HEK293T (cell line): ENCODE measurements around the gene TPH1.

ENCODE experiments used
- CTCF ChIA-PET: fragments of 350-600 bp; formaldehyde crosslinking; extraction: SDS; loops from one replicate; lab custom pipeline; 2021; ENCODE audit warnings: antibody characterized with exemption, inconsistent platforms; lab: Yijun Ruan, JAX
- POLR2A ChIA-PET: fragments of 350-600 bp; formaldehyde crosslinking; extraction: SDS; loops from one replicate; lab custom pipeline; 2020; ENCODE audit warnings: antibody characterized with exemption, inconsistent platforms; lab: Yijun Ruan, JAX
- DNase-seq: peaks from one replicate; pipeline ENCODE4 v3.0.0; 2012; ENCODE audit warnings: mixed read lengths; ENCODE audit errors: extremely low spot score
- ARNT ChIP-seq: fragments of 450-650 bp; IDR thresholded peaks from 2 replicates; pipeline ENCODE4 v1.6.1; 2017; ENCODE audit warnings: mild to moderate bottlenecking
- BHLHE40 ChIP-seq: fragments of 450-650 bp; IDR thresholded peaks from 2 replicates; pipeline ENCODE4 v1.6.1; 2016; ENCODE audit warnings: mild to moderate bottlenecking, moderate library complexity, borderline replicate concordance
- CTBP1 ChIP-seq: fragments of 450-650 bp; IDR thresholded peaks from 2 replicates; pipeline ENCODE4 v1.6.1; 2016; ENCODE audit warnings: borderline replicate concordance
- ELF4 ChIP-seq: fragments of 450-650 bp; IDR thresholded peaks from 2 replicates; pipeline ENCODE4 v1.6.1; 2017; ENCODE audit warnings: antibody characterized with exemption
- FOXA1 ChIP-seq: fragments of 450-650 bp; IDR thresholded peaks from 2 replicates; pipeline ENCODE4 v1.6.1; 2016; ENCODE audit warnings: mild to moderate bottlenecking
- FOXK2 ChIP-seq: fragments of 450-650 bp; IDR thresholded peaks from 2 replicates; pipeline ENCODE4 v1.6.1; 2016; ENCODE audit warnings: mild to moderate bottlenecking
- FOXM1 ChIP-seq: fragments of 450-650 bp; IDR thresholded peaks from 2 replicates; pipeline ENCODE4 v1.6.1; 2017; ENCODE audit warnings: mild to moderate bottlenecking, borderline replicate concordance
- HDGF ChIP-seq: fragments of 450-650 bp; IDR thresholded peaks from 2 replicates; pipeline ENCODE4 v1.6.1; 2017; ENCODE audit warnings: antibody characterized with exemption, borderline replicate concordance
- L3MBTL2 ChIP-seq: fragments of 450-650 bp; conservative IDR thresholded peaks from 2 replicates; pipeline ENCODE4 v1.6.1; 2016; ENCODE audit warnings: mild to moderate bottlenecking
- LEF1 ChIP-seq: fragments of 450-650 bp; IDR thresholded peaks from 2 replicates; pipeline ENCODE4 v1.6.1; 2017; ENCODE audit warnings: mild to moderate bottlenecking, borderline replicate concordance
- NFRKB ChIP-seq: fragments of 450-650 bp; IDR thresholded peaks from 2 replicates; pipeline ENCODE4 v1.6.1; 2016; ENCODE audit warnings: mild to moderate bottlenecking, moderate library complexity
- SP1 ChIP-seq: fragments of 450-650 bp; IDR thresholded peaks from 2 replicates; pipeline ENCODE4 v1.6.1; 2017
- SUZ12 ChIP-seq: fragments of 450-650 bp; IDR thresholded peaks from 2 replicates; pipeline ENCODE4 v1.6.1; 2016; ENCODE audit warnings: mild to moderate bottlenecking
- TARDBP ChIP-seq: fragments of 450-650 bp; IDR thresholded peaks from 2 replicates; pipeline ENCODE4 v1.6.1; 2016
- ZNF384 ChIP-seq: fragments of 450-650 bp; IDR thresholded peaks from 2 replicates; pipeline ENCODE4 v1.6.1; 2016
- TF ChIP-seq, protein P1 (sequence below): fragments of 450-650 bp; IDR thresholded peaks from 2 replicates; pipeline ENCODE4 v1.6.1; 2016

The TPH1 gene

DNA sequence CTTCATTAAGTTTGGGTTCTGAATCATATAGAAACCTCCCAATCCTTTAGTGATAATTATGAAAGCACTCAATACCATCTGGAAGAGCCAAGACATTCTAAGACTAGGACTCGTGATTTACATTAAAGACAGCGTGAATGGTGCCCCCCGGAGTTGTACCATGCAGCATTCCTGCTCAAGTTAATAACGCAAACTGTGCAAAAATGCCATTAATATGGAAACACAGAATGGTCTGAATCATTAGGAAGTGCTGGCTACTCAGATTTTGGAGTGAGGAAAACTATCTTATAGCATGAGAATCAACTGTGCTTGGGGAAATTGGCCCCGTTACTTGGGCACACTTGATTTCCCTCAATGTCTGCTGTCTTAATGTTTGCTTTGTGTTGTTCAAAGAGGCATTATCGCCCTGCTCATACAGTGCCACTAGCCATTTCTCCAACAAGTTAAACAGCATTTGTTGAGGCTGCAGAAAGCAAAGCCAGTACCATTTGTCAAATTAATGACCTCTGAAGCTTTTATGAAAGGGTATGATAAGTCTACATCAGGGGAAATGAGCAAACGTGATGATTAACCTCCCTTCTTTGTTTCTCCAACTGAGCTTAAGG, 18.5 kb upstream of the TPH1 start:
- TF ChIP-seq L3MBTL2: no peak
- no peak for TF ChIP-seq LEF1
- no peak for TF ChIP-seq TARDBP
- TF ChIP-seq SP1: no peak
- no peak for TF ChIP-seq ARNT
- TF ChIP-seq HDGF: no peak
- no peak for TF ChIP-seq ELF4
- TF ChIP-seq FOXM1: no peak
- TF ChIP-seq, protein P1, sequence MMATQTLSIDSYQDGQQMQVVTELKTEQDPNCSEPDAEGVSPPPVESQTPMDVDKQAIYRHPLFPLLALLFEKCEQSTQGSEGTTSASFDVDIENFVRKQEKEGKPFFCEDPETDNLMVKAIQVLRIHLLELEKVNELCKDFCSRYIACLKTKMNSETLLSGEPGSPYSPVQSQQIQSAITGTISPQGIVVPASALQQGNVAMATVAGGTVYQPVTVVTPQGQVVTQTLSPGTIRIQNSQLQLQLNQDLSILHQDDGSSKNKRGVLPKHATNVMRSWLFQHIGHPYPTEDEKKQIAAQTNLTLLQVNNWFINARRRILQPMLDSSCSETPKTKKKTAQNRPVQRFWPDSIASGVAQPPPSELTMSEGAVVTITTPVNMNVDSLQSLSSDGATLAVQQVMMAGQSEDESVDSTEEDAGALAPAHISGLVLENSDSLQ: no peak
- no peak for TF ChIP-seq CTBP1
- TF ChIP-seq NFRKB: no peak
- TF ChIP-seq BHLHE40: no peak
- TF ChIP-seq SUZ12: no peak
- no peak for TF ChIP-seq ZNF384
- TF ChIP-seq FOXK2: no peak
- no peak for TF ChIP-seq FOXA1
- ChIA-PET POLR2A (no interaction called here), CTCF (no interaction called here)
- DNase-seq: no peak

GRCh38 chr11:18063862-18064434, 17.9 kb upstream of the TPH1 start:
- POLR2A ChIA-PET: interaction anchor here (1.0 kb wide), 1 partner anchor 50 kb away, joined by 3 read pairs; no protein-coding TSS in a partner anchor
- CTCF ChIA-PET: no interaction called here

GRCh38 chr11:18063125-18063524, 17.1 kb upstream of the TPH1 start:
- no peak for DNase-seq
- no peak for TF ChIP-seq SUZ12
- TF ChIP-seq CTBP1: no peak
- TF ChIP-seq FOXM1: no peak
- TF ChIP-seq ELF4: no peak
- no peak for TF ChIP-seq SP1
- TF ChIP-seq, protein P1: no peak
- no peak for TF ChIP-seq FOXK2
- TF ChIP-seq NFRKB: no peak
- TF ChIP-seq ZNF384: no peak
- no peak for TF ChIP-seq LEF1
- no peak for TF ChIP-seq HDGF
- no peak for TF ChIP-seq FOXA1
- TF ChIP-seq BHLHE40: no peak
- TF ChIP-seq L3MBTL2: no peak
- TF ChIP-seq ARNT: no peak
- TF ChIP-seq TARDBP: no peak
- ChIA-PET POLR2A (interaction anchor here (1.0 kb wide), 1 partner anchor 49 kb away, joined by 3 read pairs; no protein-coding TSS in a partner anchor), CTCF (no interaction called here)

More at GRCh38 chr11:18063862-18064434, 17.9 kb upstream of the TPH1 start:
- TF ChIP-seq SUZ12 (no peak), SP1 (no peak), ARNT (no peak), HDGF (no peak), ELF4 (no peak), FOXA1 (no peak), ZNF384 (no peak), NFRKB (no peak), L3MBTL2 (no peak), FOXM1 (no peak), LEF1 (no peak), BHLHE40 (no peak), CTBP1 (no peak), FOXK2 (no peak), TARDBP (no peak)
- TF ChIP-seq, protein P1: no peak
- no peak for DNase-seq

DNA sequence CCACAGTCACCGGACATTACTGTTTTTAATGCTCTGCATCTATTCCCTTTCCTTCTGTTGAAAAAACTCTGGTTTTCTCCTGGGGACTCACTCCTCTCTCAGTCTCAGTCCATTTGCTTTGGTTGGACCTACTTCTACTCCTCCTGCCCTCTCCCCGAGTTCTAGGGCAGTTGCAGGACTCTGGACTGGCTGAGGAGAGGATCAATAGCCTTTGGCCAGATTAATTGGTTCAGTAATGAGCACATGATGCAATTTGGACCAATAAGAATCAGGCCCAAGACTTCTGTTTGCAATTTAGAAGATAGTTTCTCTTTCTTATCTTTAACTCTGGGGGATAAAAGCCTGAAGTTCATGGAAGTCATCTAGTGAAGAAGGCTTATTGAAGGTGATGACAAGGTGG, 15.3 kb upstream of the TPH1 start:
- CTCF ChIA-PET: no interaction called here
- TF ChIP-seq CTBP1: no peak
- TF ChIP-seq FOXK2: no peak
- POLR2A ChIA-PET: no interaction called here
- DNase-seq: no peak

DNA sequence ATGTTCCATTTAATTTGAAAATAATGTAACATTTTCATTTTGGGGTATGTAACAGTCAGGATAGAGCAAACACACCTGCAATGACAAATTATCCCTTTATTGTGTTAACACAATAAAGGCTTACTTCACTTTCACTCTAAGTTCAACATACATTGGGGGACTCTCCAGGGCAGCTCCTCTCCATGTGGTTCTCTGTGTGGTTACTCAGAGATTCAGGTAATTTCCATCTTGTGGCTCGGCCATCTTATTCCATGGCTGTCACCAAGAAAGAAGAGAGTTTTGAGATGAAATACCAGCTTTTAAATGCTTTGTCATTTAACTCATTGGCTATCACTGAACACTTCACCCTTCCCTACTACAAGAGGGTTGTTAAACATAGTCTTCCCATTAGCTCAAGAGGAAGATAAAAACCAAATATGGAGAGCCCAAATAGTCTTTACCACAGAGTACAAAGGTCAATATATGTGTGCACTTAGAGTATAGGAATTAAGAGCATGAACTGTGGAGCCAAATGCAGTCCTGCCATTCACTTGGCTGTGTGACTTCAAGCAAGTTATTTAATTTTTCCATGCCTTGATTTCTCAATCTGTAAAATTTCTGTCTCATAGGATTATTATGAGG, 10.6 kb upstream of the TPH1 start:
- no peak for DNase-seq
- TF ChIP-seq ELF4 (no peak), CTBP1 (no peak)
- ChIA-PET CTCF (interaction anchor here (0.6 kb wide), 1 partner anchor 50 kb away, joined by 3 read pairs; no protein-coding TSS in a partner anchor), POLR2A (no interaction called here)

DNA sequence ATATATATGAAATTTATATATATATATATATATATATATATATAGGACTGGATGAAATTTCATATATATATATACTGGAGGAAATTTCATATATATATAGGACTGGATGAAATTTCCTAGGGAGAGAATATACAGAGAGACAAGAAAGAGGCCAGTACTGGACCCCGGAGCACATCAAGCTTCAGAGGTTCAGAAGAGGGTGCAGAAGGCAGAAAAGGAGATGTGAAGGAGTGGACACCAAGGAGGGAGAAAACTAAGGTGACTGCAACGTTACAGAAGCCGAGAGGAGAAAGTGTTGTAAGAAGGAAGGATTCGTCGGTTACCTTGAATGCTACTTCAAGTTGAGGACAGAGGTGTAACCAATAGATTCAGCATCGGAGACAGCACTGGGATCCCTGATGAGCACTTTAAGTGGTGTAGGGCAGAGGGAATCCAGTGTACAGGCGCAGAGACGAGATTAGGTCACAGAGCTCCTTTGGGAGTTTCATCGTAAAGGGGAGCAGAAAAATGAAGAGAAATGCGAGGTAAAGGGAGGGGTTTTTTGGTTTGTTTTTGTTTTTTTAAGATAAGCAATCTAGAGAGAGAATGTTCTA, 8.5 kb upstream of the TPH1 start:
- DNase-seq: no peak
- POLR2A ChIA-PET: no interaction called here
- TF ChIP-seq FOXM1 (no peak), SP1 (no peak)
- CTCF ChIA-PET: no interaction called here
